Activated naive CD4-positive, alpha-beta T cell treated with anti-CD3 and anti-CD28 coated beads, Interleukin-2, amount 50 U/mL, for 24 hours (primary cell): ENCODE measurements around the gene TLCD2.

Experiments
- H3K27ac Mint-ChIP-seq: one replicate; pipeline ENCODE4 v1.8.0; 2021; ENCODE audit warnings: mild to moderate bottlenecking, mixed read lengths
- H3K27me3 Mint-ChIP-seq: one replicate; pipeline ENCODE4 v1.8.0; 2021; ENCODE audit warnings: mixed read lengths
- H3K36me3 Mint-ChIP-seq: one replicate; pipeline ENCODE4 v1.8.0; 2021; ENCODE audit warnings: mixed read lengths
- H3K4me1 Mint-ChIP-seq: one replicate; pipeline ENCODE4 v1.8.0; 2021; ENCODE audit warnings: mixed read lengths
- H3K4me3 Mint-ChIP-seq: one replicate; pipeline ENCODE4 v1.8.0; 2021; ENCODE audit warnings: mild to moderate bottlenecking, mixed read lengths
- H3K9me3 Mint-ChIP-seq: one replicate; pipeline ENCODE4 v1.8.0; 2021; ENCODE audit warnings: mixed read lengths

Gene TLCD2

GRCh38 chr17:1709971-1710806 lies at the start of gene TLCD2:
TLCD2 (minus strand) TSS chr17:1710377; CDS start chr17:1710242, 135 bp downstream.
- Mint-ChIP-seq H3K9me3 (no peaks in the 10 kb centered on the region), H3K4me1 (peaks cover 21% of the 10 kb centered on the region), H3K36me3 (peaks cover 2% of the 10 kb centered on the region), H3K27me3 (peaks cover 12% of the 10 kb centered on the region), H3K4me3 (peak within 1 kb of the TSS; percentile 74), H3K27ac (no peak within 1 kb of the TSS)

- no peaks in the 10 kb centered on the region for H3K27me3 Mint-ChIP-seq
- H3K36me3 Mint-ChIP-seq: no peaks in the 10 kb centered on the region
- no peaks in the 10 kb centered on the region for H3K9me3 Mint-ChIP-seq
- H3K4me3 Mint-ChIP-seq: no peak overlapping the region
- H3K4me1 Mint-ChIP-seq: peaks cover 39% of the 10 kb centered on the region
- H3K27ac Mint-ChIP-seq: no peak overlapping the region
Observed at GRCh38 chr17:1759529-1759928, 49.4 kb upstream of the TLCD2 start.

GRCh38 chr17:1758807-1759206 lies 48.6 kb upstream of the TLCD2 start:
- no peak overlapping the region for H3K4me3 Mint-ChIP-seq
- H3K4me1 Mint-ChIP-seq: peaks cover 32% of the 10 kb centered on the region
- no peaks in the 10 kb centered on the region for H3K9me3 Mint-ChIP-seq
- H3K27ac Mint-ChIP-seq: no peak overlapping the region
- H3K27me3 Mint-ChIP-seq: no peaks in the 10 kb centered on the region
- H3K36me3 Mint-ChIP-seq: no peaks in the 10 kb centered on the region

- Mint-ChIP-seq H3K36me3 (no peaks in the 10 kb centered on the region), H3K27ac (no peak overlapping the region), H3K4me1 (peaks cover 5% of the 10 kb centered on the region), H3K9me3 (no peaks in the 10 kb centered on the region), H3K4me3 (no peak overlapping the region), H3K27me3 (no peaks in the 10 kb centered on the region)
Observed at GRCh38 chr17:1755827-1756262, 45.7 kb upstream of the TLCD2 start.

- no peaks in the 10 kb centered on the region for H3K27me3 Mint-ChIP-seq
- no peak overlapping the region for H3K4me3 Mint-ChIP-seq
- H3K4me1 Mint-ChIP-seq: peaks cover 5% of the 10 kb centered on the region
- H3K36me3 Mint-ChIP-seq: no peaks in the 10 kb centered on the region
- no peak overlapping the region for H3K27ac Mint-ChIP-seq
- H3K9me3 Mint-ChIP-seq: no peaks in the 10 kb centered on the region
Observed at GRCh38 chr17:1755252-1755826, 45.2 kb upstream of the TLCD2 start.

GRCh38 chr17:1754430-1755112 lies 44.4 kb upstream of the TLCD2 start:
- H3K4me3 Mint-ChIP-seq: no peak overlapping the region
- no peaks in the 10 kb centered on the region for H3K9me3 Mint-ChIP-seq
- no peak overlapping the region for H3K27ac Mint-ChIP-seq
- no peaks in the 10 kb centered on the region for H3K27me3 Mint-ChIP-seq
- H3K4me1 Mint-ChIP-seq: peaks cover 5% of the 10 kb centered on the region
- no peaks in the 10 kb centered on the region for H3K36me3 Mint-ChIP-seq

GRCh38 chr17:1753767-1754429 lies 43.7 kb upstream of the TLCD2 start:
- H3K9me3 Mint-ChIP-seq: no peaks in the 10 kb centered on the region
- no peak overlapping the region for H3K4me3 Mint-ChIP-seq
- H3K27ac Mint-ChIP-seq: no peak overlapping the region
- no peaks in the 10 kb centered on the region for H3K27me3 Mint-ChIP-seq
- no peaks in the 10 kb centered on the region for H3K36me3 Mint-ChIP-seq
- peaks cover 5% of the 10 kb centered on the region for H3K4me1 Mint-ChIP-seq

GRCh38 chr17:1752425-1753262 lies 42.5 kb upstream of the TLCD2 start:
- H3K27ac Mint-ChIP-seq: no peak overlapping the region
- no peaks in the 10 kb centered on the region for H3K36me3 Mint-ChIP-seq
- no peak overlapping the region for H3K4me3 Mint-ChIP-seq
- H3K9me3 Mint-ChIP-seq: no peaks in the 10 kb centered on the region
- H3K4me1 Mint-ChIP-seq: no peaks in the 10 kb centered on the region
- no peaks in the 10 kb centered on the region for H3K27me3 Mint-ChIP-seq

- Mint-ChIP-seq H3K36me3 (no peaks in the 10 kb centered on the region), H3K27ac (no peak overlapping the region), H3K4me1 (no peaks in the 10 kb centered on the region), H3K9me3 (no peaks in the 10 kb centered on the region), H3K4me3 (no peak overlapping the region), H3K27me3 (no peaks in the 10 kb centered on the region)
Observed at GRCh38 chr17:1750628-1751027, 40.5 kb upstream of the TLCD2 start.

- Mint-ChIP-seq H3K9me3 (no peaks in the 10 kb centered on the region), H3K4me3 (no peak overlapping the region), H3K4me1 (no peaks in the 10 kb centered on the region), H3K27me3 (no peaks in the 10 kb centered on the region), H3K36me3 (no peaks in the 10 kb centered on the region), H3K27ac (no peak overlapping the region)
Observed at GRCh38 chr17:1746975-1747543, 36.9 kb upstream of the TLCD2 start.

- Mint-ChIP-seq H3K4me1 (no peaks in the 10 kb centered on the region), H3K9me3 (no peaks in the 10 kb centered on the region), H3K4me3 (no peak overlapping the region), H3K36me3 (no peaks in the 10 kb centered on the region), H3K27ac (no peak overlapping the region), H3K27me3 (no peaks in the 10 kb centered on the region)
Observed at GRCh38 chr17:1745513-1746020, 35.4 kb upstream of the TLCD2 start.

- Mint-ChIP-seq H3K4me1 (no peaks in the 10 kb centered on the region), H3K9me3 (no peaks in the 10 kb centered on the region), H3K27me3 (no peaks in the 10 kb centered on the region), H3K27ac (no peak overlapping the region), H3K36me3 (no peaks in the 10 kb centered on the region), H3K4me3 (no peak overlapping the region)
Observed at GRCh38 chr17:1744551-1745512, 34.7 kb upstream of the TLCD2 start.

- Mint-ChIP-seq H3K4me1 (no peaks in the 10 kb centered on the region), H3K27ac (no peak overlapping the region)
Observed at GRCh38 chr17:1743088-1743439, 32.9 kb upstream of the TLCD2 start.

More at GRCh38 chr17:1743088-1743439, 32.9 kb upstream of the TLCD2 start:
- H3K27me3 Mint-ChIP-seq: no peaks in the 10 kb centered on the region
- no peaks in the 10 kb centered on the region for H3K36me3 Mint-ChIP-seq
- no peaks in the 10 kb centered on the region for H3K9me3 Mint-ChIP-seq
- no peak overlapping the region for H3K4me3 Mint-ChIP-seq
